HT-29 (cell line): ENCODE results near the gene TRABD. TPM values are rescaled to one million over a fixed set of nuclear protein-coding genes. Genes with fewer than 3 reads are reported as not detected.
"Not testable (repeated sequence)": the region's sequence is repeated elsewhere in the genome, so short reads cannot be mapped to it uniquely, and the experiment has no call there.

Experiments
- DNase-seq: peaks from one replicate; pipeline ENCODE4 v3.0.0-alpha.2; 2015; ENCODE audit warnings: low spot score
- total RNA-seq: library from RNA; depleted of rRNA; stranded (reverse); fragments of >200 nt; shearing (Covaris generic); gene quantifications from 2 replicates; pipeline ENCODE4 v1.2.3, GENCODE V29; 2014

The TRABD gene
- total RNA-seq, 1 experiment from 2014 or later = 82.3 TPM

GRCh38 chr22:50201191-50202129, 15.7 kb downstream of the TRABD start:
- DNase-seq = peak; percentile 19

- DNase-seq = no peak
These were observed 16.5 kb downstream of the TRABD start for GRCh38 chr22:50202130-50202666.

- DNase-seq = no peak
These were observed 17.6 kb downstream of the TRABD start for GRCh38 chr22:50203288-50203687.

GRCh38 chr22:50204571-50204970, 18.9 kb downstream of the TRABD start:
- DNase-seq = no peak

GRCh38 chr22:50204998-50205397, 19.3 kb downstream of the TRABD start:
- not testable (repeated sequence) for DNase-seq

- no peak for DNase-seq
These were observed 20.3 kb downstream of the TRABD start for GRCh38 chr22:50205781-50206569.

- DNase-seq = peak; percentile 4
These were observed 20.9 kb downstream of the TRABD start for GRCh38 chr22:50206599-50206998.

GRCh38 chr22:50207383-50208140, 21.8 kb downstream of the TRABD start:
- no peak for DNase-seq

- DNase-seq = no peak
These were observed 22.8 kb downstream of the TRABD start for GRCh38 chr22:50208430-50208938.

GRCh38 chr22:50208939-50209892, 23.5 kb downstream of the TRABD start:
- no peak for DNase-seq

- peak; percentile 71 for DNase-seq
These were observed 24.2 kb downstream of the TRABD start for GRCh38 chr22:50209893-50210292.

- no peak for DNase-seq
These were observed 24.8 kb downstream of the TRABD start for GRCh38 chr22:50210378-50211139.

GRCh38 chr22:50211147-50211546, 25.4 kb downstream of the TRABD start:
- DNase-seq = no peak

GRCh38 chr22:50213263-50213662, 27.6 kb downstream of the TRABD start:
- no peak for DNase-seq

- no peak for DNase-seq
These were observed 29.8 kb downstream of the TRABD start for GRCh38 chr22:50215297-50216054.

- no peak for DNase-seq
These were observed 30.5 kb downstream of the TRABD start for GRCh38 chr22:50216055-50216683.

GRCh38 chr22:50216684-50217520, 31.2 kb downstream of the TRABD start:
- DNase-seq = no peak
